Panc1 (cell line): ENCODE results near the gene IL11. TPM values are rescaled to one million over a fixed set of nuclear protein-coding genes. Genes with fewer than 3 reads are reported as not detected.
A peak's percentile ranks its signal among the peaks of the same experiment; 100 is the strongest.

Source experiments
- ATAC-seq: fragments of 200-7000 bp; cut with Tn5 transposase; 2 replicates; pipeline ENCODE4 v1.9.1; 2020; ENCODE audit warnings: mild to moderate bottlenecking, moderate library complexity
- BruUV-seq: library from RNA; stranded (reverse); fragments of 400-500 nt; replicated peaks from 2 replicates; lab custom pipeline; 2021; lab: Mats Ljungman, UMichigan
- CTCF ChIA-PET: fragments of 300-600 bp; sonication (Branson Sonifier 250); formaldehyde crosslinking; loops from one replicate; lab custom pipeline; 2022; ENCODE audit warnings: antibody characterized with exemption; lab: Charles Lee
- POLR2A ChIA-PET: fragments of 300-600 bp; sonication (Branson Sonifier 250); formaldehyde crosslinking; loops from one replicate; lab custom pipeline; 2022; ENCODE audit warnings: antibody characterized with exemption; lab: Charles Lee
- DNase-seq: peaks from one replicate; pipeline ENCODE4 v3.0.0-alpha.2; 2010; ENCODE audit warnings: low read depth, low spot score
- H3K27ac ChIP-seq: 2 replicates; pipeline ENCODE4 v1.5.1; 2011; ENCODE audit warnings: mild to moderate bottlenecking, low read length, inconsistent platforms
- H3K27me3 ChIP-seq: fragments of 200-500 bp; sonication (Bioruptor generic); 2 replicates; pipeline ENCODE4 v1.6.0; 2014; ENCODE audit warnings: low read length, inconsistent platforms; ENCODE audit not compliant: control insufficient read depth, insufficient read depth
- H3K36me3 ChIP-seq: fragments of 200-500 bp; sonication (Bioruptor generic); 2 replicates; pipeline ENCODE4 v1.5.1; 2014; ENCODE audit warnings: inconsistent platforms, mild to moderate bottlenecking, low read length, moderate library complexity; ENCODE audit not compliant: control insufficient read depth, insufficient read depth
- H3K4me1 ChIP-seq: 2 replicates; pipeline ENCODE4 v1.5.1; 2011; ENCODE audit warnings: inconsistent platforms, mild to moderate bottlenecking, low read length, moderate library complexity; ENCODE audit not compliant: control insufficient read depth, insufficient read depth
- H3K4me3 ChIP-seq, 2 experiments: 2 replicates each; pipeline ENCODE4 v1.5.1; 2011 to 2012; ENCODE audit warnings: low read depth in 2 of 2, low read length in 2 of 2, mild to moderate bottlenecking in 2 of 2, inconsistent platforms in 1 of 2, moderate library complexity in 1 of 2
- H3K9me3 ChIP-seq: fragments of 200-500 bp; sonication (Bioruptor generic); 2 replicates; pipeline ENCODE4 v1.5.1; 2014; ENCODE audit warnings: low read depth, mild to moderate bottlenecking, inconsistent platforms, low read length, moderate library complexity; ENCODE audit not compliant: control insufficient read depth, insufficient read depth
- POLR2AphosphoS5 ChIP-seq: IDR thresholded peaks from 2 replicates; pipeline ENCODE4 v1.6.1; 2012; ENCODE audit warnings: mild to moderate bottlenecking, low read depth, low read length, moderate library complexity
- REST ChIP-seq, 2 experiments: IDR thresholded peaks; 2 replicates each; pipeline ENCODE4 v1.6.1; 2011 to 2012; ENCODE audit warnings: low read depth in 2 of 2, control low read depth in 1 of 2, low read length in 1 of 2, mild to moderate bottlenecking in 1 of 2, moderate library complexity in 1 of 2; ENCODE audit not compliant: insufficient read depth in 1 of 2
- SIN3A ChIP-seq: IDR thresholded peaks from 2 replicates; pipeline ENCODE4 v1.6.1; 2012; ENCODE audit warnings: low read depth, mild to moderate bottlenecking, low read length, moderate library complexity, borderline replicate concordance; ENCODE audit not compliant: insufficient read depth
- TCF7L2 ChIP-seq: IDR thresholded peaks from 2 replicates; pipeline ENCODE4 v1.6.1; 2011; ENCODE audit warnings: mild to moderate bottlenecking, low read depth, low read length, inconsistent platforms
- in situ Hi-C: cut with HindIII; loops from 2 replicates; pipeline ENCODE4 v1.10.0; 2016; ENCODE audit warnings: low sequenced_read_pairs, low pct_unique_long_range_greater_than_20kb
- intact Hi-C: fragments of 100-400 bp; cut with micrococcal nuclease; formaldehyde crosslinking; loops from one replicate; pipeline ENCODE4 v1.10.0; 2022; ENCODE audit not compliant: unreplicated experiment
- total RNA-seq: library from RNA; stranded (reverse); gene quantifications from one replicate; pipeline ENCODE4 v1.2.1, GENCODE V29; 2021; ENCODE audit not compliant: unreplicated experiment
- TF ChIP-seq, protein P1 (sequence below): fragments of 450-650 bp; IDR thresholded peaks from 2 replicates; pipeline ENCODE4 v1.5.1; 2017; ENCODE audit warnings: mild to moderate bottlenecking

IL11 gene
- total RNA-seq, 1 experiment from 2014 or later = 4.4 TPM

- intact Hi-C loops = no loop called here
- ChIA-PET CTCF (interaction anchor here (0.6 kb wide), 1 partner anchor 57 kb away, joined by 6 read pairs; no protein-coding TSS in a partner anchor), POLR2A (no interaction called here)
- ATAC-seq = no peak
- Histone ChIP-seq H3K4me3 (no peak overlapping the region), H3K27me3 (no peaks in the 10 kb centered on the region), H3K27ac (no peak overlapping the region), H3K9me3 (no peaks in the 10 kb centered on the region), H3K4me1 (peaks cover 8% of the 10 kb centered on the region), H3K36me3 (no peaks in the 10 kb centered on the region)
- in situ Hi-C loops = no loop called here
- TF ChIP-seq TCF7L2 = no peak
- TF ChIP-seq, protein P1, sequence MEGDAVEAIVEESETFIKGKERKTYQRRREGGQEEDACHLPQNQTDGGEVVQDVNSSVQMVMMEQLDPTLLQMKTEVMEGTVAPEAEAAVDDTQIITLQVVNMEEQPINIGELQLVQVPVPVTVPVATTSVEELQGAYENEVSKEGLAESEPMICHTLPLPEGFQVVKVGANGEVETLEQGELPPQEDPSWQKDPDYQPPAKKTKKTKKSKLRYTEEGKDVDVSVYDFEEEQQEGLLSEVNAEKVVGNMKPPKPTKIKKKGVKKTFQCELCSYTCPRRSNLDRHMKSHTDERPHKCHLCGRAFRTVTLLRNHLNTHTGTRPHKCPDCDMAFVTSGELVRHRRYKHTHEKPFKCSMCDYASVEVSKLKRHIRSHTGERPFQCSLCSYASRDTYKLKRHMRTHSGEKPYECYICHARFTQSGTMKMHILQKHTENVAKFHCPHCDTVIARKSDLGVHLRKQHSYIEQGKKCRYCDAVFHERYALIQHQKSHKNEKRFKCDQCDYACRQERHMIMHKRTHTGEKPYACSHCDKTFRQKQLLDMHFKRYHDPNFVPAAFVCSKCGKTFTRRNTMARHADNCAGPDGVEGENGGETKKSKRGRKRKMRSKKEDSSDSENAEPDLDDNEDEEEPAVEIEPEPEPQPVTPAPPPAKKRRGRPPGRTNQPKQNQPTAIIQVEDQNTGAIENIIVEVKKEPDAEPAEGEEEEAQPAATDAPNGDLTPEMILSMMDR = no peak
- TF ChIP-seq REST (IDR thresholded peaks at IDR 0.05; ENCODE audit: insufficient read depth in 1 of 2, low read depth in 2 of 2, low read length in 1 of 2) = no peak
- no peak for TF ChIP-seq SIN3A
- TF ChIP-seq POLR2AphosphoS5 = no peak
- no TSS peak for BruUV-seq
- DNase-seq = no peak
These were observed 5.0 kb downstream of the IL11 start for GRCh38 chr19:55365245-55365644.

DNA sequence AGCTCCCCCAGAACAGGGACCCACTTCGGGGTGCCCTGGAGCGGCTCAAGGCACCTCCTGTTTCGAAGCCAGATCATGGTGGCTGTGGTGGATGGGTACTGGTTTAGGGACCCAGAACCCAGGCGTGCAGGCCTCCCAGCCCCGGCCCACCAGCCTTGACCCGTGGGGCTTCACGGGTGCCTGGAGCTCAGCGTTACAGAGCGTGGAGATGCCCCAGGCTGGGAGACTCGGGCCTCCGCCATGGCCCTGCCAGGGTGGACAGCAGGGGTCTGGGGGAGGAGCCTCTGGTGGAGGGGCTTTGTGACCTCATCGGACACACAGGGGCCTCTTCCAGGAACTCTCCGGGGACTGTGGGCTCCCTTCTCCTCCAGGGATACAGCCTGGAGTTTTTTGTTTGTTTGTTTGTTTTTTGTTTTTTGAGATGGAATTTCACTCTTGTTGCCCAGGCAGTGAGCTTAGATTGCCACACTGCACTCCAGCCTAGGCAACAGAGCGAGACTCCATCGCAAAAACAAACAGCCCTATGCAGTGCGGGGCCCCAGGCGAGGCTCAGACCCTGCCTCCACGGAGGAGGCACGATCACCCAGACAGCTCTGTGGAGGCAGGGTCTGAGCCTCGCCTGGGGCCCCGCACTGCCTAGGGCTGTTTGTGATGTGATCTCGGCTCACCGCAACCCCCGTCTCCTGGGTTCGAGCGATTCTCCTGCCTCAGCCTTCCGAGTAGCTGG, 7.1 kb downstream of the IL11 start, which contains the start of gene GARIN5B:
Gene GARIN5B, minus strand, starts transcription at position 271 of the 727 bp plus-strand sequence. Its CDS starts 194 bp downstream, at position 77.
- Histone ChIP-seq H3K4me3 (no peak within 1 kb of the TSS), H3K36me3 (no peaks in the 10 kb centered on the region), H3K9me3 (no peaks in the 10 kb centered on the region), H3K27me3 (no peaks in the 10 kb centered on the region), H3K4me1 (peaks cover 5% of the 10 kb centered on the region; the same call in 1 of the 2 replicates), H3K27ac (no peak within 1 kb of the TSS; the same call in 1 of the 2 replicates)
- BruUV-seq = no TSS peak
- ATAC-seq (peak; percentile 35; the same call in 1 of the 2 replicates), DNase-seq (no peak)
- in situ Hi-C loops (no loop called here), intact Hi-C loops (no loop called here)
- ChIA-PET POLR2A (no interaction called here), CTCF (no interaction called here)
- TF ChIP-seq POLR2AphosphoS5 (no peak), SIN3A (no peak), REST (IDR thresholded peaks at IDR 0.05; ENCODE audit: insufficient read depth in 1 of 2, low read depth in 2 of 2, low read length in 1 of 2) (no peak), TCF7L2 (no peak)
- TF ChIP-seq, protein P1 = no peak
